Panc1 (cell line): Measurements from ENCODE around the gene TBC1D24. TPM values are rescaled to one million over a fixed set of nuclear protein-coding genes. Genes with fewer than 3 reads are reported as not detected.

Source experiments
- ATAC-seq: fragments of 200-7000 bp; cut with Tn5 transposase; 2 replicates; pipeline ENCODE4 v1.9.1; 2020; ENCODE audit warnings: mild to moderate bottlenecking, moderate library complexity
- BruUV-seq: library from RNA; stranded (reverse); fragments of 400-500 nt; replicated peaks from 2 replicates; lab custom pipeline; 2021; lab: Mats Ljungman, UMichigan
- CTCF ChIA-PET: fragments of 300-600 bp; sonication (Branson Sonifier 250); formaldehyde crosslinking; loops from one replicate; lab custom pipeline; 2022; ENCODE audit warnings: antibody characterized with exemption; lab: Charles Lee
- POLR2A ChIA-PET: fragments of 300-600 bp; sonication (Branson Sonifier 250); formaldehyde crosslinking; loops from one replicate; lab custom pipeline; 2022; ENCODE audit warnings: antibody characterized with exemption; lab: Charles Lee
- DNase-seq: peaks from one replicate; pipeline ENCODE4 v3.0.0-alpha.2; 2010; ENCODE audit warnings: low read depth, low spot score
- H3K27ac ChIP-seq: 2 replicates; pipeline ENCODE4 v1.5.1; 2011; ENCODE audit warnings: mild to moderate bottlenecking, low read length, inconsistent platforms
- H3K27me3 ChIP-seq: fragments of 200-500 bp; sonication (Bioruptor generic); 2 replicates; pipeline ENCODE4 v1.6.0; 2014; ENCODE audit warnings: low read length, inconsistent platforms; ENCODE audit not compliant: control insufficient read depth, insufficient read depth
- H3K36me3 ChIP-seq: fragments of 200-500 bp; sonication (Bioruptor generic); 2 replicates; pipeline ENCODE4 v1.5.1; 2014; ENCODE audit warnings: inconsistent platforms, mild to moderate bottlenecking, low read length, moderate library complexity; ENCODE audit not compliant: control insufficient read depth, insufficient read depth
- H3K4me1 ChIP-seq: 2 replicates; pipeline ENCODE4 v1.5.1; 2011; ENCODE audit warnings: inconsistent platforms, mild to moderate bottlenecking, low read length, moderate library complexity; ENCODE audit not compliant: control insufficient read depth, insufficient read depth
- H3K4me3 ChIP-seq, 2 experiments: 2 replicates each; pipeline ENCODE4 v1.5.1; 2011 to 2012; ENCODE audit warnings: low read depth in 2 of 2, low read length in 2 of 2, mild to moderate bottlenecking in 2 of 2, inconsistent platforms in 1 of 2, moderate library complexity in 1 of 2
- H3K9me3 ChIP-seq: fragments of 200-500 bp; sonication (Bioruptor generic); 2 replicates; pipeline ENCODE4 v1.5.1; 2014; ENCODE audit warnings: low read depth, mild to moderate bottlenecking, inconsistent platforms, low read length, moderate library complexity; ENCODE audit not compliant: control insufficient read depth, insufficient read depth
- POLR2AphosphoS5 ChIP-seq: IDR thresholded peaks from 2 replicates; pipeline ENCODE4 v1.6.1; 2012; ENCODE audit warnings: mild to moderate bottlenecking, low read depth, low read length, moderate library complexity
- SIN3A ChIP-seq: IDR thresholded peaks from 2 replicates; pipeline ENCODE4 v1.6.1; 2012; ENCODE audit warnings: low read depth, mild to moderate bottlenecking, low read length, moderate library complexity, borderline replicate concordance; ENCODE audit not compliant: insufficient read depth
- TCF7L2 ChIP-seq: IDR thresholded peaks from 2 replicates; pipeline ENCODE4 v1.6.1; 2011; ENCODE audit warnings: mild to moderate bottlenecking, low read depth, low read length, inconsistent platforms
- in situ Hi-C: cut with HindIII; loops from 2 replicates; pipeline ENCODE4 v1.10.0; 2016; ENCODE audit warnings: low sequenced_read_pairs, low pct_unique_long_range_greater_than_20kb
- intact Hi-C: fragments of 100-400 bp; cut with micrococcal nuclease; formaldehyde crosslinking; loops from one replicate; pipeline ENCODE4 v1.10.0; 2022; ENCODE audit not compliant: unreplicated experiment
- total RNA-seq: library from RNA; stranded (reverse); gene quantifications from one replicate; pipeline ENCODE4 v1.2.1, GENCODE V29; 2021; ENCODE audit not compliant: unreplicated experiment
- TF ChIP-seq, protein P1 (sequence below), 2 experiments: IDR thresholded peaks; 2 replicates each; pipeline ENCODE4 v1.6.1; 2011 to 2012; ENCODE audit warnings: low read depth in 2 of 2, control low read depth in 1 of 2, low read length in 1 of 2, mild to moderate bottlenecking in 1 of 2, moderate library complexity in 1 of 2; ENCODE audit not compliant: insufficient read depth in 1 of 2
- TF ChIP-seq, protein P2 (sequence below): fragments of 450-650 bp; IDR thresholded peaks from 2 replicates; pipeline ENCODE4 v1.5.1; 2017; ENCODE audit warnings: mild to moderate bottlenecking

Gene TBC1D24
- total RNA-seq, 1 experiment from 2014 or later = 26.7 TPM

DNA sequence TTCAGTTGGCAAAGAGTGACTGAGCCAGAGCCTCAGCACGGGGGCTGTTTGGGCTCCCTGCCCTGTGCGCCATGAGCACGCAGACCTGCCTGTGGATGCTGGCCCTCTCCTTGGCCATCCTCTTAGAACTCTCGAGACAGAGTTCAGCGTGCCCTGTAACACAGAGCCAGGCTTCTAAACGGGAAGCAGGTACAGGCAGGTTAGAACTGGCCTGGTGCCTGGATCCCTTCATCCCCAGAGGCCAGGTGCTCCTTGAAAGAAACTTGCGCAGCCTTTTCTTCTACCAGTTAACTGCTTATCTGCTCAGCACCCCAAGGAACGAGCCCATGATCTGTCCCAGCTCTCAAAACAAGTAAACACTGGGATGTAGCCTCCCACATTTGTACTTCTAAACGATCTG lies 38.8 kb upstream of the TBC1D24 start:
- DNase-seq = no peak
- BruUV-seq = no TSS peak
- Histone ChIP-seq H3K4me1 (peaks cover 2% of the 10 kb centered on the region), H3K27ac (no peak overlapping the region), H3K27me3 (no peaks in the 10 kb centered on the region), H3K9me3 (no peaks in the 10 kb centered on the region), H3K36me3 (peaks cover 22% of the 10 kb centered on the region), H3K4me3 (no peak overlapping the region)
- ChIA-PET CTCF (no interaction called here), POLR2A (interaction anchor here (0.5 kb wide), 1 partner anchor 12 kb away, joined by 3 read pairs; no protein-coding TSS in a partner anchor)
- ATAC-seq = no peak
- intact Hi-C loops = no loop called here
- TF ChIP-seq, protein P1, sequence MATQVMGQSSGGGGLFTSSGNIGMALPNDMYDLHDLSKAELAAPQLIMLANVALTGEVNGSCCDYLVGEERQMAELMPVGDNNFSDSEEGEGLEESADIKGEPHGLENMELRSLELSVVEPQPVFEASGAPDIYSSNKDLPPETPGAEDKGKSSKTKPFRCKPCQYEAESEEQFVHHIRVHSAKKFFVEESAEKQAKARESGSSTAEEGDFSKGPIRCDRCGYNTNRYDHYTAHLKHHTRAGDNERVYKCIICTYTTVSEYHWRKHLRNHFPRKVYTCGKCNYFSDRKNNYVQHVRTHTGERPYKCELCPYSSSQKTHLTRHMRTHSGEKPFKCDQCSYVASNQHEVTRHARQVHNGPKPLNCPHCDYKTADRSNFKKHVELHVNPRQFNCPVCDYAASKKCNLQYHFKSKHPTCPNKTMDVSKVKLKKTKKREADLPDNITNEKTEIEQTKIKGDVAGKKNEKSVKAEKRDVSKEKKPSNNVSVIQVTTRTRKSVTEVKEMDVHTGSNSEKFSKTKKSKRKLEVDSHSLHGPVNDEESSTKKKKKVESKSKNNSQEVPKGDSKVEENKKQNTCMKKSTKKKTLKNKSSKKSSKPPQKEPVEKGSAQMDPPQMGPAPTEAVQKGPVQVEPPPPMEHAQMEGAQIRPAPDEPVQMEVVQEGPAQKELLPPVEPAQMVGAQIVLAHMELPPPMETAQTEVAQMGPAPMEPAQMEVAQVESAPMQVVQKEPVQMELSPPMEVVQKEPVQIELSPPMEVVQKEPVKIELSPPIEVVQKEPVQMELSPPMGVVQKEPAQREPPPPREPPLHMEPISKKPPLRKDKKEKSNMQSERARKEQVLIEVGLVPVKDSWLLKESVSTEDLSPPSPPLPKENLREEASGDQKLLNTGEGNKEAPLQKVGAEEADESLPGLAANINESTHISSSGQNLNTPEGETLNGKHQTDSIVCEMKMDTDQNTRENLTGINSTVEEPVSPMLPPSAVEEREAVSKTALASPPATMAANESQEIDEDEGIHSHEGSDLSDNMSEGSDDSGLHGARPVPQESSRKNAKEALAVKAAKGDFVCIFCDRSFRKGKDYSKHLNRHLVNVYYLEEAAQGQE (IDR thresholded peaks at IDR 0.05; ENCODE audit: insufficient read depth in 1 of 2, low read depth in 2 of 2, low read length in 1 of 2) = no peak
- TF ChIP-seq POLR2AphosphoS5 (no peak), TCF7L2 (no peak), SIN3A (no peak)
- TF ChIP-seq, protein P2, sequence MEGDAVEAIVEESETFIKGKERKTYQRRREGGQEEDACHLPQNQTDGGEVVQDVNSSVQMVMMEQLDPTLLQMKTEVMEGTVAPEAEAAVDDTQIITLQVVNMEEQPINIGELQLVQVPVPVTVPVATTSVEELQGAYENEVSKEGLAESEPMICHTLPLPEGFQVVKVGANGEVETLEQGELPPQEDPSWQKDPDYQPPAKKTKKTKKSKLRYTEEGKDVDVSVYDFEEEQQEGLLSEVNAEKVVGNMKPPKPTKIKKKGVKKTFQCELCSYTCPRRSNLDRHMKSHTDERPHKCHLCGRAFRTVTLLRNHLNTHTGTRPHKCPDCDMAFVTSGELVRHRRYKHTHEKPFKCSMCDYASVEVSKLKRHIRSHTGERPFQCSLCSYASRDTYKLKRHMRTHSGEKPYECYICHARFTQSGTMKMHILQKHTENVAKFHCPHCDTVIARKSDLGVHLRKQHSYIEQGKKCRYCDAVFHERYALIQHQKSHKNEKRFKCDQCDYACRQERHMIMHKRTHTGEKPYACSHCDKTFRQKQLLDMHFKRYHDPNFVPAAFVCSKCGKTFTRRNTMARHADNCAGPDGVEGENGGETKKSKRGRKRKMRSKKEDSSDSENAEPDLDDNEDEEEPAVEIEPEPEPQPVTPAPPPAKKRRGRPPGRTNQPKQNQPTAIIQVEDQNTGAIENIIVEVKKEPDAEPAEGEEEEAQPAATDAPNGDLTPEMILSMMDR = no peak
- in situ Hi-C loops = no loop called here

DNA sequence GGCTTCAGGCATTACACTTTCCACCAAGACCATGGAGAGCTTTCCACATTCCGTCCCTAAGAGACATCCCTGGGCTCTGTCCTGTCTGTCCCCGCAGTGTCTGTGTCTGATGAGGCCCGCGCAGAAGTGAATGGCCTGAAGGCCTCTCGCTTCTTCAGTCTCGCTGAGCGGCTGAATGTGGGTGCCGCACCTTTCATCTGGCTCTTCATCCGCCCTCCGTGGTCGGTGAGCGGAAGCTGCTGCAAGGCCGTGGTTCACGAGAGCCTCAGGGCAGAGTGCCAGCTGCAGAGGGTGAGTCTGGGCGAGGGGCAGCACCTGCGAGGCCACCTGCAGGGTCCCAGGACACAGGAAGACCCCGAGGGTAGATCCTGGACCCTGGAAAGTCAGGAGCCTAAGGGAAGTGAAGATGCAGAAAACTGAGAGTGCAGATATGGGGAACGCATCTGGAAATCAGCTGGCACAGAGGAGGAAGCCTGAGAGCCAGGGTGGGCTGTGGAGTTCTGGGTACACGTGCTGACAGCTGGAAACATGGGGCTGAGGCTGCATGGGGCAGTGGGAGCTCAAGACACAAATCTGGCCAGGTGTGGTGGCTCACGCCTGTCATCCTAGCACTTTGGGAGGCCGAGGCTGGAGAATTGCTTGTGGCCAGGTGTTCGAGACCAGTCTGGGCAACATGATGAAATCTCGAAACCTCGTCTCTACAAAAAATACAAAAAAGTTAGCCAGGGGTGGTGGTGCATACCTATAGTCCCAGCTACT lies 37.7 kb upstream of the TBC1D24 start:
- Histone ChIP-seq H3K27ac (no peak overlapping the region), H3K27me3 (no peaks in the 10 kb centered on the region), H3K36me3 (peaks cover 18% of the 10 kb centered on the region), H3K9me3 (no peaks in the 10 kb centered on the region), H3K4me3 (no peak overlapping the region), H3K4me1 (no peaks in the 10 kb centered on the region)
- in situ Hi-C loops = no loop called here
- BruUV-seq = no TSS peak
- ChIA-PET CTCF (interaction anchor here (0.6 to 0.8 kb wide), 2 partner anchors 116 to 134 kb away, joined by 5 to 7 read pairs; no protein-coding TSS in a partner anchor), POLR2A (no interaction called here)
- DNase-seq = no peak
- ATAC-seq = no peak
- intact Hi-C loops = no loop called here
- TF ChIP-seq TCF7L2 (no peak), SIN3A (no peak), POLR2AphosphoS5 (no peak)
- TF ChIP-seq, protein P2 = no peak
- TF ChIP-seq, protein P1 (IDR thresholded peaks at IDR 0.05; ENCODE audit: insufficient read depth in 1 of 2, low read depth in 2 of 2, low read length in 1 of 2) = no peak
